Smooth muscle cell (in vitro differentiated cells): ENCODE results near the gene TRIM2. TPM values are rescaled to one million over a fixed set of nuclear protein-coding genes. Genes with fewer than 3 reads are reported as not detected.

Experiments used
- DNase-seq: peaks from one replicate; lab custom pipeline; 2025; ENCODE audit not compliant: unreplicated experiment; lab: John Stamatoyannopoulos, UW
- H2AFZ ChIP-seq: fragments of 200-600 bp; sonication (generic); 2 replicates; pipeline ENCODE4 v1.6.0; 2016; ENCODE audit warnings: antibody characterized with exemption, low read depth, mild to moderate bottlenecking
- H3F3A ChIP-seq: fragments of 200-600 bp; sonication (generic); 2 replicates; pipeline ENCODE4 v1.6.0; 2017; ENCODE audit warnings: antibody characterized with exemption, low read depth
- H3K27ac ChIP-seq: fragments of 200-600 bp; sonication (generic); 2 replicates; pipeline ENCODE4 v1.5.1; 2016; ENCODE audit warnings: low read depth, mild to moderate bottlenecking
- H3K27me3 ChIP-seq: fragments of 200-600 bp; sonication (generic); 2 replicates; pipeline ENCODE4 v1.6.1; 2016; ENCODE audit warnings: low read depth, mild to moderate bottlenecking
- H3K36me3 ChIP-seq: fragments of 200-600 bp; sonication (generic); 2 replicates; pipeline ENCODE4 v1.5.1; 2016; ENCODE audit warnings: low read depth
- H3K4me1 ChIP-seq: fragments of 200-600 bp; sonication (generic); 2 replicates; pipeline ENCODE4 v1.5.1; 2016; ENCODE audit warnings: low read depth
- H3K4me2 ChIP-seq: fragments of 200-600 bp; sonication (generic); 2 replicates; pipeline ENCODE4 v1.6.0; 2016; ENCODE audit warnings: mild to moderate bottlenecking
- H3K4me3 ChIP-seq: fragments of 200-600 bp; sonication (generic); 2 replicates; pipeline ENCODE4 v1.5.1; 2016; ENCODE audit warnings: mild to moderate bottlenecking
- H3K79me2 ChIP-seq: fragments of 200-600 bp; sonication (generic); 2 replicates; pipeline ENCODE4 v1.6.0; 2016; ENCODE audit warnings: low read depth, mild to moderate bottlenecking
- H3K9ac ChIP-seq: fragments of 200-600 bp; sonication (generic); 2 replicates; pipeline ENCODE4 v1.6.0; 2016; ENCODE audit warnings: low read depth
- H3K9me3 ChIP-seq: fragments of 200-600 bp; sonication (generic); replicated peaks from 2 replicates; pipeline ENCODE4 v1.5.1; 2016; ENCODE audit warnings: low read depth
- H4K20me1 ChIP-seq: fragments of 200-600 bp; sonication (generic); 2 replicates; pipeline ENCODE4 v1.6.0; 2016; ENCODE audit warnings: low read depth
- CTCF ChIP-seq: fragments of 200-600 bp; sonication (generic); IDR thresholded peaks from 2 replicates; pipeline ENCODE4 v1.5.1; 2017; ENCODE audit warnings: borderline replicate concordance, mild to moderate bottlenecking, antibody characterized with exemption; ENCODE audit not compliant: insufficient read depth, poor library complexity, severe bottlenecking
- WGBS: methylation state at CpG from one replicate; pipeline ENCODE4 v1.1.7; 2016; ENCODE audit warnings: low lambda C conversion rate; 5-methylcytosine and 5-hydroxymethylcytosine counted together
- polyA plus RNA-seq: library from polyadenylated mRNA; unstranded; fragments of >200 nt; fragmentation: Nextera tagmentation; extraction: Ambion mirVana; gene quantifications from 2 replicates; pipeline ENCODE4 v1.2.1, GENCODE V29; 2016
- total RNA-seq: library from RNA; depleted of rRNA; stranded (reverse); fragments of >200 nt; gene quantifications from 2 replicates; pipeline ENCODE4 v1.2.3, GENCODE V29; 2014

Gene TRIM2
- total and polyA plus RNA-seq, 2 experiments from 2014 or later = 9.1 to 33.4 TPM

DNA sequence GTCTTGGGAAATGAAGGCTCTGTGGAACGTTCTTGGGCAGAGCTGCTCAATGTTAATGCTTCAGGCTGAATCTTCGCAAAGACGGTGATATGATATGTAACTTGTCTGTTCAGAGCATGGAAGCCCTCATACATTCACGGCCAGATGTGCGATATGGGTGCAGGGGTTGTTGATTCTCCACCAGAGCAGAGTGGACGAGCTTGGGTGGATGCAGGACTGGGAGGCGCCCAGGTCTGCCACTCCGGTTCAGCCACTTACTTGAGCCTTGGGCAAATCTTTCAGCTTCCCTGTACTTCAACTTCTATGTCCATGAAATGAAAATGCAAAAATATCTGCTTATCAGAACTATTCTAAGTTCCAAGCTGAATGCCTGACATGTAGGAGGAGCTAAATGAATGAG is 92.9 kb downstream of the TRIM2 start:
- H3K4me2 ChIP-seq = no peak overlapping the region

DNA sequence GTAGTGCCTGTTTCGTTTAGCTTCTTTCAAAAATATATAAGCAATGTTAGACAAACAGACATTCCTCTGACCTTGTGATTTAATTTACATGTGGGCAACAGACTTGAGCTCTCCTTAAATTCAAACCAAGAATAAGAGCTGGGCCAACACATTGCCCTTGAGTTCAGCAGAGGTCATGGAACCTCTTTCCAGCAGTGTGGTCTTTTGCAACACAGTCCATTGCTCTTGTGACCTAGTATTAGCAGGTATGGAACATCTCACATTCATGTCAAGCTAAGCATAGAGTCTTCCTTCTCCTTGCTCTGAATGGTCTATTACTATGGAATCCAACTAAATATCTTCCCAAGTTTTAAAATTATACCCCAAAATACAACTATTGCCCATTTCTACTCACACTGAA is 106.5 kb downstream of the TRIM2 start:
- H3K9me3 ChIP-seq = no peaks in the 10 kb centered on the region
- peaks cover 3% of the 10 kb centered on the region for H4K20me1 ChIP-seq
- DNase-seq = no peak
- H3K36me3 ChIP-seq = no peaks in the 10 kb centered on the region
- TF ChIP-seq CTCF = no peak
- no peak overlapping the region for H3K9ac ChIP-seq
- no peaks in the 10 kb centered on the region for H3F3A ChIP-seq
- H3K4me3 ChIP-seq = no peak overlapping the region
- no peaks in the 10 kb centered on the region for H3K27me3 ChIP-seq
- H2AFZ ChIP-seq = no peak overlapping the region
- WGBS = 97% methylated on average over 1 of the region's 1 CpG
- H3K27ac ChIP-seq = no peak overlapping the region
- no peaks in the 10 kb centered on the region for H3K79me2 ChIP-seq
- no peaks in the 10 kb centered on the region for H3K4me1 ChIP-seq
- no peak overlapping the region for H3K4me2 ChIP-seq

More for the DNA sequence above, 92.9 kb downstream of the TRIM2 start:
- Histone ChIP-seq H3K79me2 (no peaks in the 10 kb centered on the region), H3K4me3 (no peak overlapping the region), H3K36me3 (peaks cover under 1% of the 10 kb centered on the region), H2AFZ (no peak overlapping the region), H3K9ac (no peak overlapping the region), H3K27ac (no peak overlapping the region), H3K27me3 (no peaks in the 10 kb centered on the region), H3K4me1 (no peaks in the 10 kb centered on the region), H3K9me3 (no peaks in the 10 kb centered on the region), H4K20me1 (no peaks in the 10 kb centered on the region), H3F3A (no peaks in the 10 kb centered on the region)
- TF ChIP-seq CTCF = no peak
- WGBS = 87% methylated on average over 8 of the region's 8 CpGs
- no peak for DNase-seq

GRCh38 chr4:153314915-153315314 is 110.7 kb downstream of the TRIM2 start:
- TF ChIP-seq CTCF = no peak
- 86% methylated on average over 1 of the region's 1 CpG for WGBS

DNA sequence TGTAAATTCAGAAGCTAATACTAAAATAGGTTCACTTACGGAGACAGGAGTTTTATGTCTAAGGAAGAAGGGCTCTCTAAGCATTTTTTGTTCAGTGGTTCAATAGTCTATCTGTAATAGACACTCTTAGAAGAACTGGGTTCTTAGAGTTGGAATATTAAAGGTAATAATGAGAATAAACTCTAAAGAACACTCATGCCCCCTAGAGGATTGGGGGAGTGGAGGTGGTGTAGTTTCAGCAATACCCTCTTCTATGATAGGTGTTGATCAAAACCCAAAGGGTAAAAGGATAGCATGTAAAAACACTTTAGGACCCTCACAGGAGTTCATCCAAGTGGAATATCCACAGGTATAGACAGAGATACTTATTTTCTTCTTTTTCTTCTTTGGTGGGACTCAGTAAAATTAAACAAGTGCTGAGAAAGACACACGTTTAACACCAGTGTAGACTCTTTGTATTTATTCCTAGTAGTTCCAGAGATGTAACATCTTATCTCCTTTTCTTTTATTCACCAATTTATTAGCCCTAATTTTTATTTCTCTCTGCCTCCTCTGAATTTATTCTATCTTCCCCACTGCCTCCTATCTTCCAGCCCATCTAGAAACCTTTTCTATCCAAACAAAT is 114.6 kb downstream of the TRIM2 start:
- peaks cover 3% of the 10 kb centered on the region for H4K20me1 ChIP-seq
- H3K4me3 ChIP-seq = no peak overlapping the region
- no peaks in the 10 kb centered on the region for H3K9me3 ChIP-seq
- peak; percentile 63 for TF ChIP-seq CTCF
- peaks cover 9% of the 10 kb centered on the region for H3K36me3 ChIP-seq
- DNase-seq = no peak
- no peak overlapping the region for H3K9ac ChIP-seq
- no peaks in the 10 kb centered on the region for H3F3A ChIP-seq
- H2AFZ ChIP-seq = no peak overlapping the region
- H3K79me2 ChIP-seq = no peaks in the 10 kb centered on the region
- no peak overlapping the region for H3K4me2 ChIP-seq
- 82% methylated on average over 2 of the region's 2 CpGs for WGBS
- H3K4me1 ChIP-seq = no peaks in the 10 kb centered on the region
- H3K27ac ChIP-seq = no peak overlapping the region
- H3K27me3 ChIP-seq = no peaks in the 10 kb centered on the region

More at GRCh38 chr4:153314915-153315314, 110.7 kb downstream of the TRIM2 start:
- Histone ChIP-seq H4K20me1 (peaks cover 3% of the 10 kb centered on the region), H3K4me1 (no peaks in the 10 kb centered on the region), H2AFZ (no peak overlapping the region), H3K79me2 (no peaks in the 10 kb centered on the region), H3K36me3 (peaks cover 7% of the 10 kb centered on the region), H3K4me3 (no peak overlapping the region), H3F3A (no peaks in the 10 kb centered on the region), H3K9me3 (no peaks in the 10 kb centered on the region), H3K9ac (no peak overlapping the region), H3K27me3 (no peaks in the 10 kb centered on the region), H3K4me2 (no peak overlapping the region), H3K27ac (no peak overlapping the region)
- DNase-seq = no peak
